GM23338 (cell line): ENCODE measurements around the gene RGS17. TPM values are rescaled to one million over a fixed set of nuclear protein-coding genes. Genes with fewer than 3 reads are reported as not detected.

Experiments
- ATAC-seq: fragments of 200-7000 bp; cut with Tn5 transposase; 3 replicates; pipeline ENCODE4 v1.9.1; 2020
- DNase-seq: peaks from one replicate; pipeline ENCODE4 v3.0.0-alpha.2; 2015; ENCODE audit warnings: low spot score
- H2AFZ ChIP-seq: fragments of 200-600 bp; sonication (generic); 2 replicates; pipeline ENCODE4 v1.8.0; 2016; ENCODE audit warnings: antibody characterized with exemption, mild to moderate bottlenecking, moderate library complexity
- H3F3A ChIP-seq: fragments of 200-600 bp; sonication (generic); replicated peaks from 2 replicates; pipeline ENCODE4 v1.8.0; 2017; ENCODE audit warnings: antibody characterized with exemption, mixed run types, low read depth
- H3K27ac ChIP-seq: fragments of 200-600 bp; sonication (generic); 2 replicates; pipeline ENCODE4 v1.6.1; 2016; ENCODE audit warnings: low read depth
- H3K27me3 ChIP-seq: fragments of 200-600 bp; sonication (generic); 2 replicates; pipeline ENCODE4 v1.8.0; 2016; ENCODE audit warnings: mild to moderate bottlenecking, mixed run types, moderate library complexity; ENCODE audit not compliant: insufficient read depth
- H3K36me3 ChIP-seq: fragments of 200-600 bp; sonication (generic); 2 replicates; pipeline ENCODE4 v1.8.0; 2016; ENCODE audit warnings: mild to moderate bottlenecking; ENCODE audit not compliant: insufficient read depth
- H3K4me1 ChIP-seq: fragments of 200-600 bp; sonication (generic); 2 replicates; pipeline ENCODE4 v1.8.0; 2016; ENCODE audit warnings: mild to moderate bottlenecking, moderate library complexity; ENCODE audit not compliant: insufficient read depth
- H3K4me2 ChIP-seq: fragments of 200-600 bp; sonication (generic); 2 replicates; pipeline ENCODE4 v1.7.1; 2017; ENCODE audit warnings: mixed run types
- H3K4me3 ChIP-seq: fragments of 200-600 bp; sonication (generic); 2 replicates; pipeline ENCODE4 v1.6.1; 2016; ENCODE audit warnings: mixed run types
- H3K79me2 ChIP-seq: fragments of 200-600 bp; sonication (generic); replicated peaks from 2 replicates; pipeline ENCODE4 v1.8.0; 2017; ENCODE audit warnings: mild to moderate bottlenecking; ENCODE audit not compliant: insufficient read depth
- H3K9me2 ChIP-seq: fragments of 200-600 bp; sonication (generic); 2 replicates; pipeline ENCODE4 v1.8.0; 2017; ENCODE audit not compliant: insufficient read depth
- H4K20me1 ChIP-seq: fragments of 200-600 bp; sonication (generic); replicated peaks from 2 replicates; pipeline ENCODE4 v1.8.0; 2017; ENCODE audit warnings: mild to moderate bottlenecking; ENCODE audit not compliant: insufficient read depth
- H3K27ac Mint-ChIP-seq: 2 replicates; pipeline ENCODE4 v1.8.0; 2020; ENCODE audit warnings: inconsistent platforms, mild to moderate bottlenecking, moderate library complexity, mixed read lengths
- H3K27me3 Mint-ChIP-seq: 3 replicates; pipeline ENCODE4 v1.8.0; 2022; ENCODE audit warnings: low read depth, mild to moderate bottlenecking, moderate library complexity, mixed read lengths, inconsistent platforms; ENCODE audit not compliant: insufficient read depth, poor library complexity
- H3K36me3 Mint-ChIP-seq: 3 replicates; pipeline ENCODE4 v1.8.0; 2021; ENCODE audit warnings: low read depth, mild to moderate bottlenecking, inconsistent platforms, moderate library complexity, mixed read lengths
- H3K4me1 Mint-ChIP-seq: 3 replicates; pipeline ENCODE4 v1.8.0; 2020; ENCODE audit warnings: mild to moderate bottlenecking, inconsistent platforms, mixed read lengths
- H3K4me3 Mint-ChIP-seq: 3 replicates; pipeline ENCODE4 v1.8.0; 2021; ENCODE audit warnings: moderate library complexity, mild to moderate bottlenecking, inconsistent platforms, mixed read lengths
- H3K9me3 Mint-ChIP-seq: 3 replicates; pipeline ENCODE4 v1.8.0; 2020; ENCODE audit warnings: moderate library complexity, mild to moderate bottlenecking, inconsistent platforms, mixed read lengths
- CREB1 ChIP-seq: fragments of 250-450 bp; sonication (Bioruptor Pico); IDR thresholded peaks from 2 replicates; pipeline ENCODE4 v1.5.0; 2020; ENCODE audit warnings: low read depth, mild to moderate bottlenecking, moderate library complexity
- EZH2 ChIP-seq: fragments of 200-600 bp; sonication (generic); IDR thresholded peaks from one replicate; pipeline ENCODE4 v1.8.0; 2017; ENCODE audit warnings: antibody characterized with exemption, mild to moderate bottlenecking, low read depth; ENCODE audit not compliant: unreplicated experiment
- EZH2phosphoT487 ChIP-seq: fragments of 200-600 bp; sonication (generic); IDR thresholded peaks from one replicate; pipeline ENCODE4 v1.8.1; 2018; ENCODE audit warnings: antibody characterized with exemption; ENCODE audit not compliant: unreplicated experiment
- JUNB ChIP-seq: IDR thresholded peaks from one replicate; pipeline ENCODE4 v1.6.1; 2016; ENCODE audit warnings: antibody characterized with exemption; ENCODE audit not compliant: unreplicated experiment
- NANOG ChIP-seq: IDR thresholded peaks from 2 replicates; pipeline ENCODE4 v1.6.1; 2016; ENCODE audit warnings: antibody characterized with exemption, borderline replicate concordance
- POLR2AphosphoS5 ChIP-seq: IDR thresholded peaks from 2 replicates; pipeline ENCODE4 v1.6.1; 2016; ENCODE audit warnings: antibody characterized with exemption, low read depth
- STAT1 ChIP-seq: IDR thresholded peaks from one replicate; pipeline ENCODE4 v1.6.1; 2016; ENCODE audit warnings: antibody characterized with exemption; ENCODE audit not compliant: unreplicated experiment
- ZNF114 ChIP-seq: fragments of 250-450 bp; sonication (Bioruptor Pico); IDR thresholded peaks from 2 replicates; pipeline ENCODE4 v1.5.0; 2020; ENCODE audit warnings: mild to moderate bottlenecking, moderate library complexity
- ZNF331 ChIP-seq: fragments of 250-450 bp; sonication (Bioruptor Pico); IDR thresholded peaks from 2 replicates; pipeline ENCODE4 v1.5.0; 2020; ENCODE audit warnings: low read depth, mild to moderate bottlenecking, moderate library complexity
- polyA plus RNA-seq: library from polyadenylated mRNA; unstranded; fragments of >200 nt; fragmentation: Nextera tagmentation; extraction: Ambion mirVana; gene quantifications from 2 replicates; pipeline ENCODE4 v1.2.1, GENCODE V29; 2016
- total RNA-seq: library from RNA; depleted of rRNA; stranded (reverse); fragments of >200 nt; shearing (Covaris generic); gene quantifications from 2 replicates; pipeline ENCODE4 v1.2.3, GENCODE V29; 2014
- TF ChIP-seq, protein P1 (sequence below): IDR thresholded peaks from one replicate; pipeline ENCODE4 v1.6.1; 2018; ENCODE audit warnings: antibody characterized with exemption; ENCODE audit not compliant: unreplicated experiment
- TF ChIP-seq, protein P2 (sequence below), 2 experiments: fragments of 200-600 bp in 1 of 2; sonication (generic) in 1 of 2; conservative IDR thresholded peaks; 2 replicates each; pipeline versions ENCODE4 v1.5.1 to v1.6.1; 2016 to 2017; ENCODE audit warnings: antibody characterized with exemption in 2 of 2, low read depth in 2 of 2, mild to moderate bottlenecking in 2 of 2, moderate library complexity in 1 of 2
- TF ChIP-seq, protein P3 (sequence below): fragments of 250-450 bp; sonication (Bioruptor Pico); IDR thresholded peaks from 2 replicates; pipeline ENCODE4 v1.5.0; 2020; ENCODE audit warnings: mild to moderate bottlenecking, moderate library complexity
- TF ChIP-seq, protein P4 (sequence below): IDR thresholded peaks from 2 replicates; pipeline ENCODE4 v1.6.1; 2016; ENCODE audit warnings: antibody characterized with exemption

RGS17 gene
- total and polyA plus RNA-seq, 2 experiments from 2014 or later = 12.1 to 12.3 TPM

DNA sequence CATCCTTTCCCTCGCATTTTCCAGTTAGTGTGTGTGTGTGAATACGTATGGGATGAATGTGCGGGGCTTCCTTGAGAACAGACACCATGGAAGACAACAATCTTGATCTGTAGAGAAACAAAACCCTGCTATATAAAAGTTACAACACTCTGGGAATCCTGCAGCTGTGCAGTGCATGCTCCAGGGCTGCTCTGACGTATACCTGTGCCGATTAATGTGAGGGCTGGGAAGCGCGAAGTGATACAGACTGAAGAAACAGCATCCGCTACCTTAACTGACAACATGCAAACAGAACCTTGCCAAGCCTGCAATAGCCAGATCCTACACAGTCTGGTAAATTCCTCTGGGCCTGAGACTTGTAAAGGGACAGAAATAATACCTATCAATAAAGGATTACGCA lies 96.9 kb downstream of the RGS17 start:
- Histone ChIP-seq H3K36me3 (peaks cover 6% of the 10 kb centered on the region; the same call in 1 of the 2 replicates), H3K4me3 (no peak overlapping the region), H3K79me2 (no peaks in the 10 kb centered on the region), H4K20me1 (no peaks in the 10 kb centered on the region), H2AFZ (no peak overlapping the region), H3K27ac (no peak overlapping the region), H3K9me2 (no peaks in the 10 kb centered on the region), H3K4me1 (peaks cover 26% of the 10 kb centered on the region), H3F3A (no peaks in the 10 kb centered on the region), H3K27me3 (no peaks in the 10 kb centered on the region), H3K4me2 (no peak overlapping the region)
- no peak for DNase-seq
- ATAC-seq = no peak
- Mint-ChIP-seq H3K27ac (no peak overlapping the region), H3K27me3 (peaks cover 7% of the 10 kb centered on the region), H3K36me3 (no peaks in the 10 kb centered on the region), H3K4me3 (no peak overlapping the region), H3K9me3 (no peaks in the 10 kb centered on the region), H3K4me1 (peaks cover 16% of the 10 kb centered on the region)
- TF ChIP-seq NANOG = no peak
- TF ChIP-seq ZNF114 (CRISPR knock-in tag) = no peak
- no peak for TF ChIP-seq EZH2phosphoT487
- TF ChIP-seq POLR2AphosphoS5 = no peak
- no peak for TF ChIP-seq EZH2
- TF ChIP-seq, protein P1, sequence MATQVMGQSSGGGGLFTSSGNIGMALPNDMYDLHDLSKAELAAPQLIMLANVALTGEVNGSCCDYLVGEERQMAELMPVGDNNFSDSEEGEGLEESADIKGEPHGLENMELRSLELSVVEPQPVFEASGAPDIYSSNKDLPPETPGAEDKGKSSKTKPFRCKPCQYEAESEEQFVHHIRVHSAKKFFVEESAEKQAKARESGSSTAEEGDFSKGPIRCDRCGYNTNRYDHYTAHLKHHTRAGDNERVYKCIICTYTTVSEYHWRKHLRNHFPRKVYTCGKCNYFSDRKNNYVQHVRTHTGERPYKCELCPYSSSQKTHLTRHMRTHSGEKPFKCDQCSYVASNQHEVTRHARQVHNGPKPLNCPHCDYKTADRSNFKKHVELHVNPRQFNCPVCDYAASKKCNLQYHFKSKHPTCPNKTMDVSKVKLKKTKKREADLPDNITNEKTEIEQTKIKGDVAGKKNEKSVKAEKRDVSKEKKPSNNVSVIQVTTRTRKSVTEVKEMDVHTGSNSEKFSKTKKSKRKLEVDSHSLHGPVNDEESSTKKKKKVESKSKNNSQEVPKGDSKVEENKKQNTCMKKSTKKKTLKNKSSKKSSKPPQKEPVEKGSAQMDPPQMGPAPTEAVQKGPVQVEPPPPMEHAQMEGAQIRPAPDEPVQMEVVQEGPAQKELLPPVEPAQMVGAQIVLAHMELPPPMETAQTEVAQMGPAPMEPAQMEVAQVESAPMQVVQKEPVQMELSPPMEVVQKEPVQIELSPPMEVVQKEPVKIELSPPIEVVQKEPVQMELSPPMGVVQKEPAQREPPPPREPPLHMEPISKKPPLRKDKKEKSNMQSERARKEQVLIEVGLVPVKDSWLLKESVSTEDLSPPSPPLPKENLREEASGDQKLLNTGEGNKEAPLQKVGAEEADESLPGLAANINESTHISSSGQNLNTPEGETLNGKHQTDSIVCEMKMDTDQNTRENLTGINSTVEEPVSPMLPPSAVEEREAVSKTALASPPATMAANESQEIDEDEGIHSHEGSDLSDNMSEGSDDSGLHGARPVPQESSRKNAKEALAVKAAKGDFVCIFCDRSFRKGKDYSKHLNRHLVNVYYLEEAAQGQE = no peak
- TF ChIP-seq, protein P2, sequence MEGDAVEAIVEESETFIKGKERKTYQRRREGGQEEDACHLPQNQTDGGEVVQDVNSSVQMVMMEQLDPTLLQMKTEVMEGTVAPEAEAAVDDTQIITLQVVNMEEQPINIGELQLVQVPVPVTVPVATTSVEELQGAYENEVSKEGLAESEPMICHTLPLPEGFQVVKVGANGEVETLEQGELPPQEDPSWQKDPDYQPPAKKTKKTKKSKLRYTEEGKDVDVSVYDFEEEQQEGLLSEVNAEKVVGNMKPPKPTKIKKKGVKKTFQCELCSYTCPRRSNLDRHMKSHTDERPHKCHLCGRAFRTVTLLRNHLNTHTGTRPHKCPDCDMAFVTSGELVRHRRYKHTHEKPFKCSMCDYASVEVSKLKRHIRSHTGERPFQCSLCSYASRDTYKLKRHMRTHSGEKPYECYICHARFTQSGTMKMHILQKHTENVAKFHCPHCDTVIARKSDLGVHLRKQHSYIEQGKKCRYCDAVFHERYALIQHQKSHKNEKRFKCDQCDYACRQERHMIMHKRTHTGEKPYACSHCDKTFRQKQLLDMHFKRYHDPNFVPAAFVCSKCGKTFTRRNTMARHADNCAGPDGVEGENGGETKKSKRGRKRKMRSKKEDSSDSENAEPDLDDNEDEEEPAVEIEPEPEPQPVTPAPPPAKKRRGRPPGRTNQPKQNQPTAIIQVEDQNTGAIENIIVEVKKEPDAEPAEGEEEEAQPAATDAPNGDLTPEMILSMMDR (conservative IDR thresholded peaks at IDR 0.05; ENCODE audit: low read depth in 2 of 2) = no peak
- no peak for TF ChIP-seq ZNF331 (CRISPR knock-in tag)
- TF ChIP-seq, protein P3, sequence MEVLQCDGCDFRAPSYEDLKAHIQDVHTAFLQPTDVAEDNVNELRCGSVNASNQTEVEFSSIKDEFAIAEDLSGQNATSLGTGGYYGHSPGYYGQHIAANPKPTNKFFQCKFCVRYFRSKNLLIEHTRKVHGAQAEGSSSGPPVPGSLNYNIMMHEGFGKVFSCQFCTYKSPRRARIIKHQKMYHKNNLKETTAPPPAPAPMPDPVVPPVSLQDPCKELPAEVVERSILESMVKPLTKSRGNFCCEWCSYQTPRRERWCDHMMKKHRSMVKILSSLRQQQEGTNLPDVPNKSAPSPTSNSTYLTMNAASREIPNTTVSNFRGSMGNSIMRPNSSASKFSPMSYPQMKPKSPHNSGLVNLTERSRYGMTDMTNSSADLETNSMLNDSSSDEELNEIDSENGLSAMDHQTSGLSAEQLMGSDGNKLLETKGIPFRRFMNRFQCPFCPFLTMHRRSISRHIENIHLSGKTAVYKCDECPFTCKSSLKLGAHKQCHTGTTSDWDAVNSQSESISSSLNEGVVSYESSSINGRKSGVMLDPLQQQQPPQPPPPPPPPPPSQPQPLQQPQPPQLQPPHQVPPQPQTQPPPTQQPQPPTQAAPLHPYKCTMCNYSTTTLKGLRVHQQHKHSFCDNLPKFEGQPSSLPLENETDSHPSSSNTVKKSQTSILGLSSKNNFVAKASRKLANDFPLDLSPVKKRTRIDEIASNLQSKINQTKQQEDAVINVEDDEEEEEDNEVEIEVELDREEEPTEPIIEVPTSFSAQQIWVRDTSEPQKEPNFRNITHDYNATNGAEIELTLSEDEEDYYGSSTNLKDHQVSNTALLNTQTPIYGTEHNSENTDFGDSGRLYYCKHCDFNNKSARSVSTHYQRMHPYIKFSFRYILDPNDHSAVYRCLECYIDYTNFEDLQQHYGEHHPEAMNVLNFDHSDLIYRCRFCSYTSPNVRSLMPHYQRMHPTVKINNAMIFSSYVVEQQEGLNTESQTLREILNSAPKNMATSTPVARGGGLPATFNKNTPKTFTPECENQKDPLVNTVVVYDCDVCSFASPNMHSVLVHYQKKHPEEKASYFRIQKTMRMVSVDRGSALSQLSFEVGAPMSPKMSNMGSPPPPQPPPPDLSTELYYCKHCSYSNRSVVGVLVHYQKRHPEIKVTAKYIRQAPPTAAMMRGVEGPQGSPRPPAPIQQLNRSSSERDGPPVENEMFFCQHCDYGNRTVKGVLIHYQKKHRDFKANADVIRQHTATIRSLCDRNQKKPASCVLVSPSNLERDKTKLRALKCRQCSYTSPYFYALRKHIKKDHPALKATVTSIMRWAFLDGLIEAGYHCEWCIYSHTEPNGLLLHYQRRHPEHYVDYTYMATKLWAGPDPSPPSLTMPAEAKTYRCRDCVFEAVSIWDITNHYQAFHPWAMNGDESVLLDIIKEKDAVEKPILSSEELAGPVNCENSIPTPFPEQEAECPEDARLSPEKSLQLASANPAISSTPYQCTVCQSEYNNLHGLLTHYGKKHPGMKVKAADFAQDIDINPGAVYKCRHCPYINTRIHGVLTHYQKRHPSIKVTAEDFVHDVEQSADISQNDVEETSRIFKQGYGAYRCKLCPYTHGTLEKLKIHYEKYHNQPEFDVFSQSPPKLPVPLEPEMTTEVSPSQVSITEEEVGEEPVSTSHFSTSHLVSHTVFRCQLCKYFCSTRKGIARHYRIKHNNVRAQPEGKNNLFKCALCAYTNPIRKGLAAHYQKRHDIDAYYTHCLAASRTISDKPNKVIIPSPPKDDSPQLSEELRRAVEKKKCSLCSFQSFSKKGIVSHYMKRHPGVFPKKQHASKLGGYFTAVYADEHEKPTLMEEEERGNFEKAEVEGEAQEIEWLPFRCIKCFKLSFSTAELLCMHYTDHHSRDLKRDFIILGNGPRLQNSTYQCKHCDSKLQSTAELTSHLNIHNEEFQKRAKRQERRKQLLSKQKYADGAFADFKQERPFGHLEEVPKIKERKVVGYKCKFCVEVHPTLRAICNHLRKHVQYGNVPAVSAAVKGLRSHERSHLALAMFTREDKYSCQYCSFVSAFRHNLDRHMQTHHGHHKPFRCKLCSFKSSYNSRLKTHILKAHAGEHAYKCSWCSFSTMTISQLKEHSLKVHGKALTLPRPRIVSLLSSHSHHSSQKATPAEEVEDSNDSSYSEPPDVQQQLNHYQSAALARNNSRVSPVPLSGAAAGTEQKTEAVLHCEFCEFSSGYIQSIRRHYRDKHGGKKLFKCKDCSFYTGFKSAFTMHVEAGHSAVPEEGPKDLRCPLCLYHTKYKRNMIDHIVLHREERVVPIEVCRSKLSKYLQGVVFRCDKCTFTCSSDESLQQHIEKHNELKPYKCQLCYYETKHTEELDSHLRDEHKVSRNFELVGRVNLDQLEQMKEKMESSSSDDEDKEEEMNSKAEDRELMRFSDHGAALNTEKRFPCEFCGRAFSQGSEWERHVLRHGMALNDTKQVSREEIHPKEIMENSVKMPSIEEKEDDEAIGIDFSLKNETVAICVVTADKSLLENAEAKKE (CRISPR knock-in tag) = no peak
- TF ChIP-seq STAT1 = no peak
- no peak for TF ChIP-seq CREB1 (CRISPR knock-in tag)
- no peak for TF ChIP-seq JUNB
- TF ChIP-seq, protein P4, sequence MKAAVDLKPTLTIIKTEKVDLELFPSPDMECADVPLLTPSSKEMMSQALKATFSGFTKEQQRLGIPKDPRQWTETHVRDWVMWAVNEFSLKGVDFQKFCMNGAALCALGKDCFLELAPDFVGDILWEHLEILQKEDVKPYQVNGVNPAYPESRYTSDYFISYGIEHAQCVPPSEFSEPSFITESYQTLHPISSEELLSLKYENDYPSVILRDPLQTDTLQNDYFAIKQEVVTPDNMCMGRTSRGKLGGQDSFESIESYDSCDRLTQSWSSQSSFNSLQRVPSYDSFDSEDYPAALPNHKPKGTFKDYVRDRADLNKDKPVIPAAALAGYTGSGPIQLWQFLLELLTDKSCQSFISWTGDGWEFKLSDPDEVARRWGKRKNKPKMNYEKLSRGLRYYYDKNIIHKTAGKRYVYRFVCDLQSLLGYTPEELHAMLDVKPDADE = no peak
